Activated CD4-positive, CD25-positive, alpha-beta regulatory T cell treated with anti-CD3 and anti-CD28 coated beads, Interleukin-2, amount 50 U/mL, for 72 hours (primary cell): ENCODE results near the gene CDH15.

ENCODE experiments used
- DNase-seq: peaks from one replicate; pipeline ENCODE4 v3.0.0; 2021

The CDH15 gene

DNA sequence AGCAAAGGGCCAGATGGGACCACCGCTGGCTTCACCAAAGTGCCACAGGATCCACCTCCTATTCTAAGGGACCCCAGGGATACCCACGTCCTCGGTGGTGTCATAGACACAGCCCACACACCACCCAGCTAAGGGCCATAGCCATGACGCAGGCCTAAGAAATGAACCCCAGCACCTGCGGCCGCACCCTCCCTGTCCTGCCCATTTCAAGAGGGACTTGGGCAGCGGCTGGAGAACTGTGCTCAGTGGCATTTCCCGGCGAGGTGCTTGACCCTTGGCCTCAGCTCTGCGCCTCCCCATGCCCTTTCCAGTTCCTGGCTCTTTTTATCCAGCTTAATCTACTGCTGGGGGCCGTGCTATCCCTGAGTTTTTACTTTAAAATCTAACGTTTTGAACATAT, 73.2 kb downstream of the CDH15 start:
- no peak for DNase-seq
